Caki2 (cell line): Measurements from ENCODE around the gene GUCY2D. TPM values are rescaled to one million over a fixed set of nuclear protein-coding genes. Genes with fewer than 3 reads are reported as not detected.
"Not testable (repeated sequence)": the region's sequence is repeated elsewhere in the genome, so short reads cannot be mapped to it uniquely, and the experiment has no call there.

Experiments
- DNase-seq: peaks from one replicate; pipeline ENCODE4 v3.0.0-alpha.2; 2015; ENCODE audit warnings: low read depth
- in situ Hi-C: cut with HindIII; loops from 2 replicates; pipeline ENCODE4 v1.10.0; 2016; ENCODE audit warnings: low sequenced_read_pairs, low pct_unique_long_range_greater_than_20kb, mixed read lengths
- total RNA-seq: library from RNA; depleted of rRNA; stranded (reverse); fragments of >200 nt; shearing (Covaris generic); gene quantifications from 2 replicates; pipeline ENCODE4 v1.2.3, GENCODE V29; 2014; ENCODE audit warnings: low replicate concordance; rRNA removed

The GUCY2D gene
- not detected in 2 replicates for total RNA-seq

- in situ Hi-C loops = no loop called here
- DNase-seq = no peak
These were observed at the start of gene GUCY2D for GRCh38 chr17:8001976-8002720. Gene GUCY2D, plus strand, starts transcription at chr17:8002615. Its CDS starts 433 bp downstream, at chr17:8003048.

GRCh38 chr17:7953266-7953665, 49.1 kb upstream of the GUCY2D start:
- in situ Hi-C loops, DNase-seq: not testable (repeated sequence)

GRCh38 chr17:7955414-7956227, 46.8 kb upstream of the GUCY2D start:
- DNase-seq = no peak
- in situ Hi-C loops = no loop called here

- DNase-seq = no peak
- in situ Hi-C loops = no loop called here
These were observed 46.0 kb upstream of the GUCY2D start for GRCh38 chr17:7956228-7956965.

GRCh38 chr17:7959503-7960253, 42.7 kb upstream of the GUCY2D start:
- DNase-seq = no peak
- in situ Hi-C loops = no loop called here

- in situ Hi-C loops = no loop called here
- DNase-seq = no peak
These were observed 41.0 kb upstream of the GUCY2D start for GRCh38 chr17:7961421-7961820.

- in situ Hi-C loops = no loop called here
- DNase-seq = no peak
These were observed 34.7 kb upstream of the GUCY2D start for GRCh38 chr17:7967751-7968150.

GRCh38 chr17:7969433-7969832, 33.0 kb upstream of the GUCY2D start:
- in situ Hi-C loops = no loop called here

GRCh38 chr17:7971651-7972050, 30.8 kb upstream of the GUCY2D start:
- DNase-seq = no peak
- in situ Hi-C loops = no loop called here

More at GRCh38 chr17:7969433-7969832, 33.0 kb upstream of the GUCY2D start:
- DNase-seq = no peak

- in situ Hi-C loops = no loop called here
These were observed 30.2 kb upstream of the GUCY2D start for GRCh38 chr17:7972131-7972785.

GRCh38 chr17:7974638-7975131, 27.7 kb upstream of the GUCY2D start:
- in situ Hi-C loops = no loop called here
- DNase-seq = no peak

More at GRCh38 chr17:7972131-7972785, 30.2 kb upstream of the GUCY2D start:
- no peak for DNase-seq

- in situ Hi-C loops = no loop called here
- DNase-seq = no peak
These were observed 25.4 kb upstream of the GUCY2D start for GRCh38 chr17:7977039-7977438.

- in situ Hi-C loops = no loop called here
- no peak for DNase-seq
These were observed 24.6 kb upstream of the GUCY2D start for GRCh38 chr17:7977805-7978204.

GRCh38 chr17:7982173-7982572, 20.2 kb upstream of the GUCY2D start:
- in situ Hi-C loops = no loop called here
- DNase-seq = no peak

GRCh38 chr17:7982666-7983065, 19.7 kb upstream of the GUCY2D start:
- DNase-seq = no peak
- in situ Hi-C loops = no loop called here

GRCh38 chr17:7984904-7985303, 17.5 kb upstream of the GUCY2D start:
- in situ Hi-C loops = no loop called here

GRCh38 chr17:7987112-7987893, 15.1 kb upstream of the GUCY2D start:
- DNase-seq = no peak

More at GRCh38 chr17:7984904-7985303, 17.5 kb upstream of the GUCY2D start:
- DNase-seq = no peak

More at GRCh38 chr17:7987112-7987893, 15.1 kb upstream of the GUCY2D start:
- in situ Hi-C loops = no loop called here
